Naive thymus-derived CD4-positive, alpha-beta T cell (primary cell): ENCODE results near the gene MACROD2. TPM values are rescaled to one million over a fixed set of nuclear protein-coding genes. Genes with fewer than 3 reads are reported as not detected.

Source experiments
- ATAC-seq: fragments of 150-1000 bp; cut with Tn5 transposase; 2 replicates; pipeline ENCODE4 v1.10.0; 2021; ENCODE audit warnings: mild to moderate bottlenecking, moderate library complexity
- CTCF ChIA-PET: fragments of 350-600 bp; sonication (Branson Sonifier 250); formaldehyde crosslinking; loops from one replicate; lab custom pipeline; 2021; ENCODE audit warnings: antibody characterized with exemption; lab: Charles Lee
- POLR2A ChIA-PET: fragments of 350-600 bp; sonication (Branson Sonifier 250); formaldehyde crosslinking; loops from one replicate; lab custom pipeline; 2021; ENCODE audit warnings: antibody characterized with exemption, inconsistent platforms; lab: Charles Lee
- DNase-seq, 9 donors: peaks; one replicate each; pipeline versions ENCODE4 v3.0.0 to v3.0.0-alpha.2; 2020 to 2022; ENCODE audit warnings: mixed read lengths in 1 of 9
- H3K27ac ChIP-seq: one replicate; pipeline ENCODE4 v1.7.0; 2013; ENCODE audit warnings: mild to moderate bottlenecking, low read depth, low read length, moderate library complexity
- H3K27me3 ChIP-seq, 2 donors: one replicate each; pipeline ENCODE4 v1.7.0; 2013; ENCODE audit warnings: low read length in 2 of 2, mild to moderate bottlenecking in 2 of 2, moderate library complexity in 2 of 2; ENCODE audit not compliant: control insufficient read depth in 2 of 2, insufficient read depth in 2 of 2
- H3K36me3 ChIP-seq, 3 experiments: 1 replicate in 2 of 3; 2 replicates in 1 of 3; pipeline ENCODE4 v1.7.0; 2013; ENCODE audit warnings: low read length in 3 of 3, mild to moderate bottlenecking in 3 of 3, moderate library complexity in 1 of 3; ENCODE audit not compliant: insufficient read depth in 3 of 3, control insufficient read depth in 2 of 3
- H3K4me1 ChIP-seq, 2 donors: one replicate each; pipeline ENCODE4 v1.7.0; 2013; ENCODE audit warnings: low read length in 2 of 2, mild to moderate bottlenecking in 2 of 2, moderate library complexity in 1 of 2; ENCODE audit not compliant: control insufficient read depth in 2 of 2, insufficient read depth in 2 of 2
- H3K4me3 ChIP-seq: 2 replicates; pipeline ENCODE4 v1.7.0; 2013; ENCODE audit warnings: mild to moderate bottlenecking, low read length
- H3K9me3 ChIP-seq, 3 experiments: 1 replicate in 2 of 3; 2 replicates in 1 of 3; pipeline ENCODE4 v1.7.0; 2013; ENCODE audit warnings: low read length in 3 of 3; ENCODE audit not compliant: control insufficient read depth in 2 of 3
- H3K27ac Mint-ChIP-seq, 9 donors: one replicate each; pipeline ENCODE4 v1.8.0; 2020 to 2022; ENCODE audit warnings: mixed read lengths in 9 of 9, mild to moderate bottlenecking in 8 of 9, moderate library complexity in 5 of 9, inconsistent platforms in 2 of 9
- H3K27me3 Mint-ChIP-seq, 5 donors: one replicate each; pipeline ENCODE4 v1.8.0; 2021 to 2022; ENCODE audit warnings: mixed read lengths in 5 of 5, mild to moderate bottlenecking in 1 of 5
- H3K36me3 Mint-ChIP-seq, 5 donors: one replicate each; pipeline ENCODE4 v1.8.0; 2020 to 2022; ENCODE audit warnings: mixed read lengths in 5 of 5, mild to moderate bottlenecking in 3 of 5, inconsistent platforms in 1 of 5
- H3K4me1 Mint-ChIP-seq, 7 donors: one replicate each; pipeline ENCODE4 v1.8.0; 2020 to 2022; ENCODE audit warnings: mixed read lengths in 7 of 7, mild to moderate bottlenecking in 3 of 7, inconsistent platforms in 1 of 7
- H3K4me3 Mint-ChIP-seq, 10 donors: one replicate each; pipeline ENCODE4 v1.8.0; 2020 to 2022; ENCODE audit warnings: mild to moderate bottlenecking in 10 of 10, mixed read lengths in 10 of 10, moderate library complexity in 6 of 10, inconsistent platforms in 2 of 10
- H3K9me3 Mint-ChIP-seq, 11 donors: one replicate each; pipeline ENCODE4 v1.8.0; 2020 to 2022; ENCODE audit warnings: mixed read lengths in 11 of 11, mild to moderate bottlenecking in 4 of 11, inconsistent platforms in 1 of 11, moderate library complexity in 1 of 11
- intact Hi-C, 2 donors: fragments of 100-400 bp; cut with micrococcal nuclease; formaldehyde crosslinking; loops; one replicate each; pipeline ENCODE4 v1.15.1; 2023
- polyA plus RNA-seq, 2 donors: library from polyadenylated mRNA; unstranded; fragments of 300-500 nt; fragmentation: Illumina TruSeq; gene quantifications; one replicate each; pipeline ENCODE4 v1.2.3, GENCODE V29; 2021
- total RNA-seq, 6 experiments: library from RNA in 5 of 6; stranded (reverse) in 5 of 6; gene quantifications; 1 replicate in 5 of 6; 2 replicates in 1 of 6; pipeline ENCODE4 v1.2.3 and lab custom pipeline; 2021 to 2026

MACROD2 gene
- total and polyA plus RNA-seq, 7 experiments from 2014 or later: 0.27 to 0.86 (median 0.34) TPM; not detected in 4

GRCh38 chr20:15336011-15336410 lies 1340.7 kb downstream of the MACROD2 start:
- Mint-ChIP-seq H3K27ac (no peak overlapping the region), H3K27me3 (no peaks in the 10 kb centered on the region), H3K9me3 (peaks cover 2 to 14% (median 8%) of the 10 kb centered on the region in 11 donors), H3K4me1 (no peaks in the 10 kb centered on the region), H3K36me3 (no peaks in the 10 kb centered on the region), H3K4me3 (no peak overlapping the region)
- H3K9me3 ChIP-seq: no peaks in the 10 kb centered on the region
- no peak overlapping the region for H3K27ac ChIP-seq
- POLR2A ChIA-PET: no interaction called here
- CTCF ChIA-PET: no interaction called here
- no peak overlapping the region for H3K4me3 ChIP-seq
- intact Hi-C loops: no loop called here
- no peak for ATAC-seq
- H3K4me1 ChIP-seq: no peaks in the 10 kb centered on the region
- DNase-seq: no peak
- no peaks in the 10 kb centered on the region for H3K36me3 ChIP-seq
- no peaks in the 10 kb centered on the region for H3K27me3 ChIP-seq

DNA sequence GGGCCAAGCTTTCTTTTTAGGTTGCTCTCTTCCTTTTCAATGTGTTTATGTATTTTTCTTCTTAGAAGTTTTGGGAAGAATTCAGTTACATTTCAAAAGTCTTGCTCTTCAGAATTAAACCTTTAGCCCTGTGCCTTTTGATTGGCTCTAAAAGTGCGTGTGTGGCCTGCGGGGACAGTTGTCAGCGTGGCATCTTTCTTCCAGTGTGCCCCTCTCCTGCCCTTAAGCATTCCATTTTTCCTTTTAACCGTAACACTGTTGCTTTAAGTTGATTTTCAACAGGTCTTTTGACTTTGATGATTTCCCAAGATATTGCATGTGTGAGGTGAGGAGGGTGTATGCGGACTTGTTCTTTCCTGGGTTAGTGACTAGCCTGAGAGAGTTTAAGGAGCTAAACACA lies 1341.2 kb downstream of the MACROD2 start:
- no peak overlapping the region for H3K27ac Mint-ChIP-seq
- no peaks in the 10 kb centered on the region for H3K36me3 Mint-ChIP-seq
- H3K4me3 ChIP-seq: no peak overlapping the region
- no peak for DNase-seq
- CTCF ChIA-PET: no interaction called here
- H3K27ac ChIP-seq: no peak overlapping the region
- no peaks in the 10 kb centered on the region for H3K36me3 ChIP-seq
- no peak for ATAC-seq
- no peaks in the 10 kb centered on the region for H3K27me3 ChIP-seq
- peaks cover 2 to 14% (median 8%) of the 10 kb centered on the region in 11 donors for H3K9me3 Mint-ChIP-seq
- H3K27me3 Mint-ChIP-seq: no peaks in the 10 kb centered on the region
- no peak overlapping the region for H3K4me3 Mint-ChIP-seq
- no peaks in the 10 kb centered on the region for H3K9me3 ChIP-seq
- intact Hi-C loops: no loop called here
- POLR2A ChIA-PET: no interaction called here
- H3K4me1 ChIP-seq: no peaks in the 10 kb centered on the region
- H3K4me1 Mint-ChIP-seq: no peaks in the 10 kb centered on the region

DNA sequence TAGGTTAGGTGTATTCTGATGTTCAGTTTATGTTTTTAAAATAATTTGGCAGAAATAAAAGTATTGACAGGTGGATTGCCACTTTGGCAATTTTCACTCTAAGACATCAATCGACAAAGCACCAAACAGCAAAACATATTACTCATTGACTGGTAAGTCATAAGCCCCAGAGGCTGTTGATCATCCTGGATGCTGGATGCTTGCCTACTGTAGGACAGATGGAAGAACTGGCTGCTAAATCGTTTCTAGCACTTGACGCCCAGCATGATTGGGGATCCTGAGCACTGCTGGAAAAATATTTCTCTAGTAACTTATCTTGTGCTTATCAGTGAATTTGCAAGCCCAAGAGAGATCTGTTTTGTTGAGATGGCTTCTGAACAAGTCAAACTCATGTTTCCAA lies 1343.9 kb downstream of the MACROD2 start:
- POLR2A ChIA-PET: no interaction called here
- DNase-seq: no peak
- H3K27me3 ChIP-seq: no peaks in the 10 kb centered on the region
- H3K4me1 ChIP-seq: no peaks in the 10 kb centered on the region
- H3K9me3 Mint-ChIP-seq: peaks cover 0 to 18% (median 8%) of the 10 kb centered on the region in 11 donors
- no peaks in the 10 kb centered on the region for H3K27me3 Mint-ChIP-seq
- CTCF ChIA-PET: no interaction called here
- peaks cover 0 to 3% (median 0%) of the 10 kb centered on the region in 7 donors for H3K4me1 Mint-ChIP-seq
- no peak overlapping the region for H3K4me3 ChIP-seq
- H3K9me3 ChIP-seq: no peaks in the 10 kb centered on the region
- no peaks in the 10 kb centered on the region for H3K36me3 Mint-ChIP-seq
- H3K36me3 ChIP-seq: no peaks in the 10 kb centered on the region
- no peak overlapping the region for H3K27ac ChIP-seq
- H3K4me3 Mint-ChIP-seq: no peak overlapping the region
- intact Hi-C loops: no loop called here
- ATAC-seq: no peak
- no peak overlapping the region for H3K27ac Mint-ChIP-seq

DNA sequence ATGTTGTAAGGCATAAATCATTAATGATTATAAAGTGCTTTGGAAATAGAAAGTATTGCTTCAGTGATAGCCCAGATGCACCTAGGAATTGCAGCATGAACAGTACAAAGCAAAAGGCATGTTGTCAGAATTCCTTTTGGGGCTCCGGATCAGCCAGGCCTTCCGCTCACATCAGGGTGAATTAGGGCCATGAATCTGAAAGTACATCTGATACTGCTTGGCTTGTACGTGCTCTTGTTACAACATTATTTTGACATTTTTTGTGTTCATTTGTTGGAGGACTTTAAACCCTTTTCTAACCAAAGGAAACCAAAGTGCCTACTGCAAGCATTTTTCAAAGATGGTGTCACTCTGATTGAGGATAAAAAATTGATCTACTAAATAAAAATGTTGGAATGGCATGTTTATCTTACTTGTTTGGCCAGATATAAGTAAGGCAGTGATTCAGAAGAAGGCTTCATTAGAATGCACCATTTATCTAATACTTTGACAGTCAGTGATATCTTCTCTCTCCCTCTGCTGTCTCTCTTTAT lies 1347.7 kb downstream of the MACROD2 start:
- ATAC-seq (no peak), DNase-seq (no peak)
- ChIA-PET POLR2A (no interaction called here), CTCF (no interaction called here)
- no peak overlapping the region for H3K4me3 Mint-ChIP-seq
- no peak overlapping the region for H3K27ac ChIP-seq
- no peak overlapping the region for H3K27ac Mint-ChIP-seq
- H3K9me3 ChIP-seq: no peaks in the 10 kb centered on the region
- H3K4me3 ChIP-seq: no peak overlapping the region
- intact Hi-C loops: no loop called here
- no peaks in the 10 kb centered on the region for H3K27me3 Mint-ChIP-seq
- no peaks in the 10 kb centered on the region for H3K36me3 Mint-ChIP-seq
- H3K9me3 Mint-ChIP-seq: peaks cover 0 to 13% (median 5%) of the 10 kb centered on the region in 11 donors
- H3K4me1 Mint-ChIP-seq: peaks cover 0 to 3% (median 0%) of the 10 kb centered on the region in 7 donors
- H3K36me3 ChIP-seq: no peaks in the 10 kb centered on the region
- H3K27me3 ChIP-seq: no peaks in the 10 kb centered on the region
- H3K4me1 ChIP-seq: no peaks in the 10 kb centered on the region

DNA sequence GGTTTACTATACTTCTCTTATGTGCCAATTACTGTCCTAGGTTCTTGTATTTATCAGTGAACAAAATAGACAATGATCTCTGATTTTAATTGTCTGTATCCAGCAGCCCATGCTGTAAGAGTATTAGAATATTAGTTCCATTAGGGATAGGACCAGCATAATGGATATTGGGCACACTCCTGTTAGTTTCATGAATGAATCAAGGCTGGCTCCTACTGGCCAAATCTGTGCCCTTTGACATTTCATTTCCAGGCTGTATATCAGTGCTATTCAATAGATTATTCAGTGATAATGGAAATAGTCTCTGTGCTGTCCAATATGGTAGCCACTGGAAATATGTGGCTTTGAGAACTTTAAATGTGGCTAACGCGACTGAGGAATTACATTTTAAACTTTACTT lies 1350.0 kb downstream of the MACROD2 start:
- no peaks in the 10 kb centered on the region for H3K36me3 ChIP-seq
- no peaks in the 10 kb centered on the region for H3K9me3 ChIP-seq
- no peak for ATAC-seq
- H3K9me3 Mint-ChIP-seq: peaks cover 3 to 16% (median 7%) of the 10 kb centered on the region in 11 donors
- H3K27ac ChIP-seq: no peak overlapping the region
- H3K4me3 ChIP-seq: no peak overlapping the region
- no peak overlapping the region for H3K27ac Mint-ChIP-seq
- peaks cover 0 to 3% (median 0%) of the 10 kb centered on the region in 5 donors for H3K36me3 Mint-ChIP-seq
- peaks cover 0 to 3% (median 0%) of the 10 kb centered on the region in 7 donors for H3K4me1 Mint-ChIP-seq
- ChIA-PET CTCF (no interaction called here), POLR2A (no interaction called here)
- no peaks in the 10 kb centered on the region for H3K4me1 ChIP-seq
- H3K27me3 ChIP-seq: no peaks in the 10 kb centered on the region
- no peaks in the 10 kb centered on the region for H3K27me3 Mint-ChIP-seq
- no peak overlapping the region for H3K4me3 Mint-ChIP-seq
- intact Hi-C loops: no loop called here
- no peak for DNase-seq

- POLR2A ChIA-PET: no interaction called here
- Mint-ChIP-seq H3K4me3 (no peak overlapping the region), H3K4me1 (peaks cover 0 to 3% (median 0%) of the 10 kb centered on the region in 7 donors), H3K27ac (no peak overlapping the region), H3K27me3 (no peaks in the 10 kb centered on the region), H3K9me3 (peaks cover 0 to 14% (median 7%) of the 10 kb centered on the region in 11 donors), H3K36me3 (peaks cover 0 to 3% (median 0%) of the 10 kb centered on the region in 5 donors)
- no peak for ATAC-seq
- Histone ChIP-seq H3K27me3 (no peaks in the 10 kb centered on the region), H3K27ac (no peak overlapping the region), H3K9me3 (no peaks in the 10 kb centered on the region), H3K4me1 (no peaks in the 10 kb centered on the region), H3K4me3 (no peak overlapping the region), H3K36me3 (no peaks in the 10 kb centered on the region)
- no peak for DNase-seq
- CTCF ChIA-PET: no interaction called here
- intact Hi-C loops: no loop called here
Measured at GRCh38 chr20:15346657-15347280, 1351.5 kb downstream of the MACROD2 start.

- Mint-ChIP-seq H3K4me3 (no peak overlapping the region), H3K27me3 (no peaks in the 10 kb centered on the region), H3K9me3 (peaks cover 0 to 12% (median 2%) of the 10 kb centered on the region in 11 donors), H3K27ac (no peak overlapping the region), H3K4me1 (peaks cover 0 to 1% (median 0%) of the 10 kb centered on the region in 7 donors), H3K36me3 (no peaks in the 10 kb centered on the region)
- no peak for DNase-seq
- no peaks in the 10 kb centered on the region for H3K9me3 ChIP-seq
- intact Hi-C loops: no loop called here
- H3K36me3 ChIP-seq: no peaks in the 10 kb centered on the region
- POLR2A ChIA-PET: no interaction called here
- H3K27ac ChIP-seq: no peak overlapping the region
- H3K4me1 ChIP-seq: no peaks in the 10 kb centered on the region
- CTCF ChIA-PET: no interaction called here
- H3K27me3 ChIP-seq: no peaks in the 10 kb centered on the region
- ATAC-seq: no peak
- H3K4me3 ChIP-seq: no peak overlapping the region
Measured at GRCh38 chr20:15359056-15359455, 1363.7 kb downstream of the MACROD2 start.
